Measurements from ENCODE around the gene CDK18. TPM values are rescaled to one million over a fixed set of nuclear protein-coding genes. Genes with fewer than 3 reads are reported as not detected.

Gene CDK18
- total and polyA plus RNA-seq, 9 of the 15 experiments (the other 6 are each of a cell fraction or from before 2014, with no cell fraction given): 0.05 to 0.69 (median 0.17) TPM; not detected in 2

DNA sequence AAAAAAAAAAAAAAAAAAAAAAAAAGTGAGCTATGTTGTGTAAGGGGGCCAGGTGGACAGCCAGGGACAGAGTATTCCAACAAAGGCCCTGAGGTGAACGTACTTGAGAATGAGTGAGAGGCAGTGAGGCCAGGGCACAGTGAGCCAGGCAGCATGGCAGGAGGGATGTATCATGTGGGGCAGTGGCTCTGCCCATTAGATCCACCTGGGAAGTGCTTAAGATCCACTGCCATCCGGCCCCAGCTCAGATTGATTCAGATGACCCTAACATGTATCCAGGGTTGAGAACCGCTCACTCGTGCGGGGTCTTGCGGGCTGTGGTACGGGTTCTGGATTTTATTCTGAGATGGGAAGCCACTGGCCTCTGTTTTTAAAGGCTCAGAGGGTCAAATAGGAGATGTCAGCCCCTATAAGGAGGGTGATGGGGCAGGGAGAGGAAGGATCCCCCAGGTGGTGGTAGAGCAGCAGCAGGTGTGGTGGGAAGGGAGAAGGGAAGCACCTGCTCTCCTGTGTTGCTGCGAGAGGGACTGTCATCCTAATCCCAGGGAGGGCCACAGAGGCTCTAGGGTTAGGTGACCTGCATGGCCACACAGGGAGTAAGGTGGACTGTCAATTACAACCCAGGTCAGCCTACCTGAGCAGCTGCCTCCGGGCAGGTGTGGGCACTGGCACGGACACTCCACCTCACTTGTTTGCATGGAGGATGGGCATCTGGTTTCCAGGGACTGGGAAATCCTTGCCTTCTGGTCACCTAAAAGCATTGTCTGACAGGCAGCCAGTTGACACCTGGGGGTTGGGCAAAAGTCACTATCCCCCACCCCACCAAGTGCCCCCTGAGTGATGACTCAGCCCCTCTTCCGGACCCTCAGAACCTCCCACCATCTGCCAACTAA, 31.6 kb downstream of the CDK18 start:
- Histone ChIP-seq H3K27me3 (ENCODE audit: control insufficient read depth in 2 of 2, insufficient read depth in 2 of 2, low read length in 2 of 2) (peaks cover 23 to 69% of the 10 kb centered on the region in 2 experiments), H3K9me3 (replicated peaks; ENCODE audit: control insufficient read depth, insufficient read depth, low read depth, low read length) (no peaks in the 10 kb centered on the region), H3K4me3 (no peak overlapping the region), H3K27ac (ENCODE audit: extremely low read depth, low read depth, low read length) (no peak overlapping the region), H4K20me1 (replicated peaks; ENCODE audit: control insufficient read depth, insufficient read depth, low read length) (peaks cover 5% of the 10 kb centered on the region), H3K4me1 (replicated peaks in 1 of 2; ENCODE audit: control insufficient read depth in 2 of 2, insufficient read depth in 2 of 2, low read length in 2 of 2) (peaks cover 0 to 7% of the 10 kb centered on the region in 2 experiments; a peak in 2 of 5 replicates), H3K9me1 (ENCODE audit: control insufficient read depth, insufficient read depth, low read length) (no peaks in the 10 kb centered on the region), H3K4me2 (ENCODE audit: insufficient read depth, low read length) (no peak overlapping the region), H3K9ac (ENCODE audit: insufficient read depth in 1 of 2, low read depth in 2 of 2, low read length in 2 of 2) (no peak overlapping the region), H3K36me3 (ENCODE audit: control insufficient read depth, insufficient read depth, low read length) (no peaks in the 10 kb centered on the region), H3K79me2 (ENCODE audit: control insufficient read depth, insufficient read depth, low read length) (no peaks in the 10 kb centered on the region), H2AFZ (ENCODE audit: low read depth, low read length) (no peak overlapping the region)
- in situ Hi-C loops (cut with MboI) (no loop called here), intact Hi-C loops (cut with micrococcal nuclease) (no loop called here)
- ChIA-PET CTCF (ENCODE audit: low intra/inter-chr PET ratio) (no interaction called here), POLR2A (interaction anchor here (1.0 kb wide), 1 partner anchor 14 kb away, joined by 3 read pairs; no protein-coding TSS in a partner anchor)
- WGBS (ENCODE audit: insufficient coverage, low coverage, missing lambda C conversion rate): 11% methylated on average over 10 of the region's 11 CpGs
- BruUV-seq (replicated peaks): no TSS peak
- ATAC-seq (no peak), DNase-seq (ENCODE audit: extremely low read depth in 1 of 4, low spot score in 3 of 4) (no peak), FAIRE-seq (no peak)
- TF ChIP-seq KLF16 (IDR thresholded peaks at IDR 0.05) (no peak), CHD4 (IDR thresholded peaks at IDR 0.05; ENCODE audit: insufficient read depth, insufficient replicate concordance, low read depth, low read length, poor library complexity, severe bottlenecking) (no peak), DDX20 (tag; IDR thresholded peaks at IDR 0.05; ENCODE audit: low read depth) (no peak), RBM17 (IDR thresholded peaks at IDR 0.05; ENCODE audit: borderline replicate concordance, low read depth, low read length) (no peak), BMI1 (IDR thresholded peaks at IDR 0.05; ENCODE audit: low read length) (no peak), FOXK2 (conservative IDR thresholded peaks at IDR 0.05 in 1 of 2, IDR thresholded peaks at IDR 0.05 in 1 of 2; ENCODE audit: low read depth in 2 of 2) (no peak), PCBP2 (IDR thresholded peaks at IDR 0.05; ENCODE audit: low read depth, low read length, poor library complexity, severe bottlenecking) (no peak)
- TF ChIP-seq, protein P1, sequence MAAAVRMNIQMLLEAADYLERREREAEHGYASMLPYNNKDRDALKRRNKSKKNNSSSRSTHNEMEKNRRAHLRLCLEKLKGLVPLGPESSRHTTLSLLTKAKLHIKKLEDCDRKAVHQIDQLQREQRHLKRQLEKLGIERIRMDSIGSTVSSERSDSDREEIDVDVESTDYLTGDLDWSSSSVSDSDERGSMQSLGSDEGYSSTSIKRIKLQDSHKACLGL (CRISPR knock-in tag; IDR thresholded peaks at IDR 0.05; ENCODE audit: borderline replicate concordance, poor library complexity, severe bottlenecking): no peak
- TF ChIP-seq, protein P2, sequence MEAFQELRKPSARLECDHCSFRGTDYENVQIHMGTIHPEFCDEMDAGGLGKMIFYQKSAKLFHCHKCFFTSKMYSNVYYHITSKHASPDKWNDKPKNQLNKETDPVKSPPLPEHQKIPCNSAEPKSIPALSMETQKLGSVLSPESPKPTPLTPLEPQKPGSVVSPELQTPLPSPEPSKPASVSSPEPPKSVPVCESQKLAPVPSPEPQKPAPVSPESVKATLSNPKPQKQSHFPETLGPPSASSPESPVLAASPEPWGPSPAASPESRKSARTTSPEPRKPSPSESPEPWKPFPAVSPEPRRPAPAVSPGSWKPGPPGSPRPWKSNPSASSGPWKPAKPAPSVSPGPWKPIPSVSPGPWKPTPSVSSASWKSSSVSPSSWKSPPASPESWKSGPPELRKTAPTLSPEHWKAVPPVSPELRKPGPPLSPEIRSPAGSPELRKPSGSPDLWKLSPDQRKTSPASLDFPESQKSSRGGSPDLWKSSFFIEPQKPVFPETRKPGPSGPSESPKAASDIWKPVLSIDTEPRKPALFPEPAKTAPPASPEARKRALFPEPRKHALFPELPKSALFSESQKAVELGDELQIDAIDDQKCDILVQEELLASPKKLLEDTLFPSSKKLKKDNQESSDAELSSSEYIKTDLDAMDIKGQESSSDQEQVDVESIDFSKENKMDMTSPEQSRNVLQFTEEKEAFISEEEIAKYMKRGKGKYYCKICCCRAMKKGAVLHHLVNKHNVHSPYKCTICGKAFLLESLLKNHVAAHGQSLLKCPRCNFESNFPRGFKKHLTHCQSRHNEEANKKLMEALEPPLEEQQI (IDR thresholded peaks at IDR 0.05): no peak
- TF ChIP-seq, protein P3, sequence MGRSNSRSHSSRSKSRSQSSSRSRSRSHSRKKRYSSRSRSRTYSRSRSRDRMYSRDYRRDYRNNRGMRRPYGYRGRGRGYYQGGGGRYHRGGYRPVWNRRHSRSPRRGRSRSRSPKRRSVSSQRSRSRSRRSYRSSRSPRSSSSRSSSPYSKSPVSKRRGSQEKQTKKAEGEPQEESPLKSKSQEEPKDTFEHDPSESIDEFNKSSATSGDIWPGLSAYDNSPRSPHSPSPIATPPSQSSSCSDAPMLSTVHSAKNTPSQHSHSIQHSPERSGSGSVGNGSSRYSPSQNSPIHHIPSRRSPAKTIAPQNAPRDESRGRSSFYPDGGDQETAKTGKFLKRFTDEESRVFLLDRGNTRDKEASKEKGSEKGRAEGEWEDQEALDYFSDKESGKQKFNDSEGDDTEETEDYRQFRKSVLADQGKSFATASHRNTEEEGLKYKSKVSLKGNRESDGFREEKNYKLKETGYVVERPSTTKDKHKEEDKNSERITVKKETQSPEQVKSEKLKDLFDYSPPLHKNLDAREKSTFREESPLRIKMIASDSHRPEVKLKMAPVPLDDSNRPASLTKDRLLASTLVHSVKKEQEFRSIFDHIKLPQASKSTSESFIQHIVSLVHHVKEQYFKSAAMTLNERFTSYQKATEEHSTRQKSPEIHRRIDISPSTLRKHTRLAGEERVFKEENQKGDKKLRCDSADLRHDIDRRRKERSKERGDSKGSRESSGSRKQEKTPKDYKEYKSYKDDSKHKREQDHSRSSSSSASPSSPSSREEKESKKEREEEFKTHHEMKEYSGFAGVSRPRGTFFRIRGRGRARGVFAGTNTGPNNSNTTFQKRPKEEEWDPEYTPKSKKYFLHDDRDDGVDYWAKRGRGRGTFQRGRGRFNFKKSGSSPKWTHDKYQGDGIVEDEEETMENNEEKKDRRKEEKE (IDR thresholded peaks at IDR 0.05; ENCODE audit: borderline replicate concordance in 1 of 2, control insufficient read depth in 1 of 2, low read depth in 2 of 2, low read length in 1 of 2): no peak
- TF ChIP-seq, protein P4, sequence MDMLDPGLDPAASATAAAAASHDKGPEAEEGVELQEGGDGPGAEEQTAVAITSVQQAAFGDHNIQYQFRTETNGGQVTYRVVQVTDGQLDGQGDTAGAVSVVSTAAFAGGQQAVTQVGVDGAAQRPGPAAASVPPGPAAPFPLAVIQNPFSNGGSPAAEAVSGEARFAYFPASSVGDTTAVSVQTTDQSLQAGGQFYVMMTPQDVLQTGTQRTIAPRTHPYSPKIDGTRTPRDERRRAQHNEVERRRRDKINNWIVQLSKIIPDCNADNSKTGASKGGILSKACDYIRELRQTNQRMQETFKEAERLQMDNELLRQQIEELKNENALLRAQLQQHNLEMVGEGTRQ (CRISPR knock-in tag; IDR thresholded peaks at IDR 0.05): no peak
